Neural cell (in vitro differentiated cells): Measurements from ENCODE around the gene CTTN.

Experiments
- CTCF ChIP-seq: fragments of 450-650 bp; IDR thresholded peaks from 2 replicates; pipeline ENCODE4 v1.5.1; 2014; ENCODE audit warnings: antibody characterized with exemption, mild to moderate bottlenecking, moderate library complexity; ENCODE audit not compliant: poor library complexity, severe bottlenecking
- POLR2AphosphoS5 ChIP-seq: IDR thresholded peaks from 2 replicates; pipeline ENCODE4 v1.6.1; 2012
- REST ChIP-seq: IDR thresholded peaks from 2 replicates; pipeline ENCODE4 v1.6.1; 2012; ENCODE audit warnings: borderline replicate concordance

GRCh38 chr11:70428701-70429427, 30.5 kb downstream of the CTTN start:
- no peak for TF ChIP-seq POLR2AphosphoS5
- no peak for TF ChIP-seq CTCF
- no peak for TF ChIP-seq REST
